Vagina (tissue), 2 donors: Measurements from ENCODE around the gene CD160.
"Not testable (repeated sequence)": the region's sequence is repeated elsewhere in the genome, so short reads cannot be mapped to it uniquely, and the experiment has no call there.

Experiments used
- POLR2A ChIP-seq, 2 donors: fragments of 450-650 bp; IDR thresholded peaks; one replicate each; pipeline ENCODE4 v1.6.1; 2017; ENCODE audit warnings: antibody characterized with exemption in 2 of 2, mild to moderate bottlenecking in 2 of 2, moderate library complexity in 2 of 2
- TF ChIP-seq, protein P1 (sequence below), 3 experiments: fragments of 450-650 bp in 2 of 3; fragments of 200-600 bp in 1 of 3; sonication (generic) in 1 of 3; IDR thresholded peaks; one replicate each; pipeline ENCODE4 v1.5.1; 2017 to 2019; ENCODE audit warnings: antibody characterized with exemption in 3 of 3, mild to moderate bottlenecking in 2 of 3, moderate library complexity in 2 of 3

DNA sequence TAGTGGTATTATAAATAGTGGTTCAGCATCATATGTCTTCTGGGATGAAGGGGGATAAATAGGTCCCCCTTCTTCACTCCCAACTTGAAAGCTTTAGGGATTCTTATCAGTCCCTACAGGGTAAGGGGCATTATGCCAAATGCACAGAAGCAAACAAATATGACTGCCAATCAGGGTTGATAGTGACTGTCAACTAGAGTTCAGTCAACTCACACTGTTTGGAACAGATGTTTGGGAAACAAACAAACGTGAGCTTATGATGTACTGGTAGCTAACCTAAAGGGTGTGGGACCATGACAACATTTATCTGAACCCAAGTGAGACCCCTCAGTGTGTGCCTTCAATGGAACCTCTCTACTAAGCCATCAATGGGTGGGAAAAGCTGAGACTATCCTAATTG is 46.1 kb upstream of the CD160 start:
- TF ChIP-seq POLR2A (IDR thresholded peaks at IDR 0.05), result not testable (repeated sequence)
- TF ChIP-seq, protein P1, sequence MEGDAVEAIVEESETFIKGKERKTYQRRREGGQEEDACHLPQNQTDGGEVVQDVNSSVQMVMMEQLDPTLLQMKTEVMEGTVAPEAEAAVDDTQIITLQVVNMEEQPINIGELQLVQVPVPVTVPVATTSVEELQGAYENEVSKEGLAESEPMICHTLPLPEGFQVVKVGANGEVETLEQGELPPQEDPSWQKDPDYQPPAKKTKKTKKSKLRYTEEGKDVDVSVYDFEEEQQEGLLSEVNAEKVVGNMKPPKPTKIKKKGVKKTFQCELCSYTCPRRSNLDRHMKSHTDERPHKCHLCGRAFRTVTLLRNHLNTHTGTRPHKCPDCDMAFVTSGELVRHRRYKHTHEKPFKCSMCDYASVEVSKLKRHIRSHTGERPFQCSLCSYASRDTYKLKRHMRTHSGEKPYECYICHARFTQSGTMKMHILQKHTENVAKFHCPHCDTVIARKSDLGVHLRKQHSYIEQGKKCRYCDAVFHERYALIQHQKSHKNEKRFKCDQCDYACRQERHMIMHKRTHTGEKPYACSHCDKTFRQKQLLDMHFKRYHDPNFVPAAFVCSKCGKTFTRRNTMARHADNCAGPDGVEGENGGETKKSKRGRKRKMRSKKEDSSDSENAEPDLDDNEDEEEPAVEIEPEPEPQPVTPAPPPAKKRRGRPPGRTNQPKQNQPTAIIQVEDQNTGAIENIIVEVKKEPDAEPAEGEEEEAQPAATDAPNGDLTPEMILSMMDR (IDR thresholded peaks at IDR 0.05), result not testable (repeated sequence)
